Activated CD8-positive, alpha-beta memory T cell treated with anti-CD3 and anti-CD28 coated beads for 4 hours (primary cell): Measurements from ENCODE around the gene SLC9A9.

Experiments used
- DNase-seq, 2 donors: peaks; one replicate each; pipeline ENCODE4 v3.0.0-alpha.2; 2020; ENCODE audit warnings: low read depth in 2 of 2

SLC9A9 gene

GRCh38 chr3:143507735-143508580 is 340.3 kb downstream of the SLC9A9 start:
- no peak for DNase-seq

GRCh38 chr3:143506190-143506589 is 342.1 kb downstream of the SLC9A9 start:
- DNase-seq: no peak

- no peak for DNase-seq
These were observed 344.9 kb downstream of the SLC9A9 start for GRCh38 chr3:143503325-143503885.

- no peak for DNase-seq
These were observed 346.2 kb downstream of the SLC9A9 start for GRCh38 chr3:143502081-143502480.

GRCh38 chr3:143497382-143497781 is 350.9 kb downstream of the SLC9A9 start:
- DNase-seq: no peak

GRCh38 chr3:143496191-143496590 is 352.1 kb downstream of the SLC9A9 start:
- DNase-seq: no peak

- DNase-seq: no peak
These were observed 352.7 kb downstream of the SLC9A9 start for GRCh38 chr3:143495527-143495926.

- no peak for DNase-seq
These were observed 361.7 kb downstream of the SLC9A9 start for GRCh38 chr3:143486611-143487010.

- no peak for DNase-seq
These were observed 363.3 kb downstream of the SLC9A9 start for GRCh38 chr3:143484846-143485512.

- DNase-seq: no peak
These were observed 365.1 kb downstream of the SLC9A9 start for GRCh38 chr3:143483214-143483613.

GRCh38 chr3:143482106-143483088 is 365.9 kb downstream of the SLC9A9 start:
- no peak for DNase-seq

- DNase-seq: no peak
These were observed 367.9 kb downstream of the SLC9A9 start for GRCh38 chr3:143480344-143480743.

GRCh38 chr3:143479727-143480126 is 368.5 kb downstream of the SLC9A9 start:
- no peak for DNase-seq

- no peak for DNase-seq
These were observed 370.1 kb downstream of the SLC9A9 start for GRCh38 chr3:143478115-143478693.

- no peak for DNase-seq
These were observed 371.2 kb downstream of the SLC9A9 start for GRCh38 chr3:143476965-143477640.

- DNase-seq: no peak
These were observed 372.3 kb downstream of the SLC9A9 start for GRCh38 chr3:143475981-143476380.

- no peak for DNase-seq
These were observed 375.3 kb downstream of the SLC9A9 start for GRCh38 chr3:143472731-143473523.

- no peak for DNase-seq
These were observed 376.6 kb downstream of the SLC9A9 start for GRCh38 chr3:143471705-143472104.

- no peak for DNase-seq
These were observed 379.1 kb downstream of the SLC9A9 start for GRCh38 chr3:143469159-143469558.

GRCh38 chr3:143465666-143466065 is 382.6 kb downstream of the SLC9A9 start:
- DNase-seq: no peak
